C1 segment of cervical spinal cord (tissue), 14 donors: ENCODE results near the gene COPS3.
A peak's percentile ranks its signal among the peaks of the same experiment; 100 is the strongest.

Experiments used
- DNase-seq, 14 donors: peaks; one replicate each; lab custom pipeline; 2025; lab: John Stamatoyannopoulos, UW

Gene COPS3

DNA sequence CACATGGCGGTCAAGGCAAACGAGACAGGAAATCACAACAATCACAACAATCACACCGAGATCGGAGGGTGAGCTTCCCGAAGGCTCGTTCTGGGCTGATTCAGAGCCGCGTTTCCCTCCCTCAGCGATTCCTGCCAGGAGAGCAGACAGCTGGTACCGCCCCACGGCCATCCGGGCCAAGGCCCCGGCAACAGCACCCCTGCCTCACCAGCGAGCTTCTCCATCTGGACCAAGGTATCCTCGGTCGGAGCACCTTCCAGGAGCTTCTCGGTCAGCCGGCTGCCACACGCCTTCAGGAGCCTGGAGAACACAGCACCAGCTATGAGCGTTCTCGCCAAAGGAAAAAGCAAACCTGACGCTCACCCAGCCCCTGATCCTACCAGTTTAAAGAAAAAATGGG, 59.7 kb downstream of the COPS3 start:
- DNase-seq: peak in 1 of 14 donors; percentile 79

DNA sequence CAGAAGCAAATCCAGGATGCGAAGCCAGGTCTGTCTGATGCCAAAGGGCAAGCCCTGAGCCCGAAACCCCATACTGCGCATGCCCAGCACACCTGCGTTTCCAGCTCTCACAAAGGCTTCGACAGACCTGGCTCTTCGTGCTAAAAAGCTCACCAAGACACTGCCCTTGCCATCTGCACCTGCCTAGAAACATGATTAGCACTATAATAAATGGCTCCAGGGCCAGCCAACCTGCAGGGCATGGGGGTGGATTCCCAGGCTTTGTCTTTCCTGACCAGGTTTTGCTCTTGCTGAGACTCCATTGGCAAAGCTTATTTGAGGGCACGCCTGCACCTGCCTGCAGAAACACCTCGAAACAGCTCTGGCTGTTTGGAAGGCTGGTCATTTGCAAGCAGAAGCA, 60.5 kb downstream of the COPS3 start:
- peak in 1 of 14 donors; percentile 72 for DNase-seq

GRCh38 chr17:17217995-17218394, 63.1 kb downstream of the COPS3 start:
- no peak for DNase-seq

- peak in 1 of 14 donors; percentile 24 for DNase-seq
Measured at GRCh38 chr17:17216776-17217175, 64.3 kb downstream of the COPS3 start.

GRCh38 chr17:17216236-17216635, 64.8 kb downstream of the COPS3 start:
- DNase-seq: no peak

DNA sequence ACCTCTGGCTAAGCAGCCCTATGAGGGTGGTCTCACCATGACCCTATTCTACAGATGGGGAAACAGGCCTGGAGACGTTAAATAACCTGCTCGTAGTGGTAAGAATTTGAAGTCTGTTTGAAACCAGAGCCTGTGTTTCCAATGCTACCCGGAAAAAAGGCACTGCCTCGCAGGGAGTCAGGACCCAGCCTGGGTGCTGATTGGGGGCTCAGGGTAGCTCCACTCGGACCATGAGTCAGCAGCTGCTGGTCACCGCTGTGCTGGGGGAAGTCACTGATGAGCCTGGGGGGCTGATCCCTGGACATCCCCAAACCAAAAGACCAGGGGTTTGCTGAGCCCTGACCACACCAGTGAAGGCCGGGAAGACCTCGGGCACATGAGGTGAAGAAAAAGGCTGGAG, 65.5 kb downstream of the COPS3 start:
- DNase-seq: no peak

- no peak for DNase-seq
Measured at GRCh38 chr17:17214646-17215436, 66.2 kb downstream of the COPS3 start.

DNA sequence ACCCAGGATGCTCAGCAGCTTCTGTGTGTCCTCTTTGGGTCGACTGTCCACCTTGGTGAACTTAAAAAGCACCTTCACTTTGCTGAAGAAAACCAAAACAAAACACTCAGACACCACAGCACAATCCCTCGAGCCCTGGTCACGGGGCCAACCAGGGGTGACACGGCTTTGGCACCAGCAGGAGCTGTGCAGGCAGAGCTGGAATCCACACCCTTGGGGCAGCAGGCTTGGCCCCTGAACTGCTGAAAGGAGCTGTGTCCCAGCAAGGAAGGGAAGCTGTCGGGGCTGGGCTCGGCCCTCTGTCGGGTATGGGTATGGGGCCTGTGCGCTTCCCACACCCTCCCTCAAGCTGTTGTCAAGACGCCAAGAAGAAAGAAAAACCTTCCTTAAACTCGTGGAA, 67.3 kb downstream of the COPS3 start:
- DNase-seq: no peak

GRCh38 chr17:17207998-17208397, 73.0 kb downstream of the COPS3 start:
- no peak for DNase-seq

- no peak for DNase-seq
Measured at GRCh38 chr17:17206913-17207335, 74.1 kb downstream of the COPS3 start.

DNA sequence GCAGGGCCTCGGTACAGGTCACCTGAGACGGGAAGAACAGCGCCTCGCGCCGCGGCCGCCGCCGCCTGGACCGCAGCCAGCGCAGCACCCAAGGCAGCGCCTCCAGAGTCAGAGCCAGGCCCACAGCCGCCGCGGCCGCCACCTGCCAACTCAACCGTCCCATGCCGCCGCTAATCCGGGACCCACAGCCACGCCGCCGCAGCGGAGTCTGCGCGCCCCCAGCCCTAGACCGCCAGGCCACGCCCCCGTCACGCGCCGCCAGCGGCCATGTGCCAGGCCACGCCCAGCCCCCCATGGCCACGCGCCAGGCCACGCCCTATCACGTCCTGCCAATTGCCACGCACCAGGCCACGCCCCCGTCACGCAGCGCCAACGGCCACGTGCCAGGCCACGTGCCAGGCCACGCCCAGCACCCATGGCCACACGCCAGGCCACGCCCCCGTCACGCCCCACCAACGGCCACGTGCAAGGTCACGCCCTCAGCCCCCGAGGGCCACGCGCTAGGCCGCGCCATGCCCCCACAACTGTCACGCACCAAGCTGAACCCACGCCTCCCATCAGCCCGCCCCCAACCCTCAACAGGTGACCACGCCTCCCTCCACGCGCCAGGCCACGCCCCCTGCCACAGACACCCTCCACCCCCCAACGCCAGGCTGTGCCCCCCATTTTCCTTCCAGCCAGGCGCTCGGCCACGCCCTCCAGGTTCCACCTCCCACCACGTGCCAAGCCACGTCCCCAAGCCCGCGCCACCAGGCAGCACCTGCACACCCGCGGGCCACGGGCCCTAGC, 74.7 kb downstream of the COPS3 start, which contains the start of gene PLD6:
TSS of gene PLD6 (minus strand) at position 210 of the 789 bp plus-strand sequence. CDS start at position 163, 47 bp downstream.
- peak in 8 of 14 donors; percentile 25 to 67 (median 45) for DNase-seq

DNA sequence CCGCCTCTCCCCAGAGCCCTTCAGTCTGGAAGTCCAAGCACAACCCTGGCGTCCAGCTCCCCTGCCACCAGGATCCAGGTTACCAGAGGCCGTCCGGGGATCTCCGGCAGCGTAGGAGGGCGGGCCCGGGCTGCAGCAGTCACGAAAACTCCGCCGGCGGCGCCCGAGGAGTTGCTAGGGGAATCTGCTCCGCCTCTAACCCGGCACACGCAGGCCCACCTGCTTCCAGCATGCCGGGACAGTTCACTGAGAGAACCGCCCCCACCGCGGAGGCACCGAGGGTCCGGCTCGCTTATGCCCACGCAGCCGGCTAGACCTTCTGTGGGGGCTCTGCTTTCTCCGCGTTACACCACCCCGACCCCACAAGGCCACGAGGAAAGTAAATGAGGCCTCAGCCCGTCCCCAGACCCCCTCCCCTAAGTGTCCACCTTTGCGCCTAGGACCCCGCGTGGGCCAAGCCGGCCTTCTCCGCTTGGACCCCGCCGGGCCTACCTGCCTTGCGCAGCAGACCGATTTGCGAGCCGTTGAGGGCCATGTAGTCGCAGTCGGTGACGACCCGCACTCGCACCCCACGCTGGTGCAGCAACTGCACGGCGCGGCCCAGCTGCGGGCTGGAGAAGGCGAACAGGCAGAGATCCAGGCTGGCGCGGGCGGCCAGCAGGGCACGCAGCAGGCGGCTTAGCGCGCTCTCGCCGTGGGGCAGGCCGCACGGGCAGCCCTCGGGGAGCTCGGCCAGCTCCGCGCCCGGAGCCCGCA, 75.5 kb downstream of the COPS3 start:
- peak in 2 of 14 donors; percentile 11 to 19 for DNase-seq

DNA sequence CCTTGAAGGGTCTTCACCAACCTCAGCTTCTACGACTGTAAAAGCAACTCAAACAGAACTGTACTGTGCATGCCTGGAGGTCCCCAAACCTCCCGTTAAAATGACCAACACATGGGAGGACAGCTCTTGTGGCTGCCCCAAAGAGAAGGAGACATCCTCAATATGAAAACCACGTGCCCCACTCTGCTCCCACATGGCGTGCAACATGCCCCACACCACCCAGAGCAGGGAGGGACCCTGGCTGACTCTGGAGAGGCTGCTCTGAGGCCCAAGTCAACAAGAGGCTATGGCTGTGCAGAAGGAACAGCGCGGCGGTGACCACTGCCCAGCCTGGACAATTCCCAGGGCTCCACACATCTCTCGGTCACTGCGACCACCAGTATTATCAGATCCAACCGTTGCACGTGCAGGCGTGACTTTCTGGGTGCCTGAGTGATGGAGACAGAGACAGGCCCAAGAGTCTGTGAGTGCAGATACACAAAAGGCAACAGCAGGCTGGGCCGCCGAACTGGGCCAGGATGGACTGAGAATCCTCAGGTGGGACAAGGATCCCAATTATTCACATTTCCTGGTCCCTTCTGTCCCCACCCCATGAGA, 76.3 kb downstream of the COPS3 start:
- DNase-seq: no peak

- peak in 11 of 14 donors; percentile 11 to 66 (median 43) for DNase-seq
Measured at GRCh38 chr17:17204041-17204591, 76.9 kb downstream of the COPS3 start.

GRCh38 chr17:17203173-17203730, 77.8 kb downstream of the COPS3 start:
- DNase-seq: no peak

- no peak for DNase-seq
Measured at GRCh38 chr17:17201907-17202306, 79.1 kb downstream of the COPS3 start.

DNA sequence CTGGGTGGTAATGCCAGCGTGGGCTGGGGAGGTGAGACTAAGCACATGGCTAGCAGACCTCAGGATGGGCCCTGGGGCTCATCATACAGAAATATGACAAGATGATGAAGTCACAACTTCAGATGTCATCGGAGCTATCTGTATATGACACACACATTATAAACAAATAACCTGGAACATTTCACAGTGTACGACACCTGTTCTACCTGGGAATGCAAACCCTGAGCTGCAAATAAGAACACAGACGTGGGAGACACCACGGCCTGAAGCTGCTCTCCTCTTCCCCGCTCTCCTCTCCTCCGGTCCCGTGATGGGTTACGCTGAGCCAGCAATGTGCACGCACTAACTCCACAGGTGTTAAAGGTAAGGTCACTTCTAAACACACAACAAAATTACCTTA, 79.8 kb downstream of the COPS3 start:
- DNase-seq: no peak

DNA sequence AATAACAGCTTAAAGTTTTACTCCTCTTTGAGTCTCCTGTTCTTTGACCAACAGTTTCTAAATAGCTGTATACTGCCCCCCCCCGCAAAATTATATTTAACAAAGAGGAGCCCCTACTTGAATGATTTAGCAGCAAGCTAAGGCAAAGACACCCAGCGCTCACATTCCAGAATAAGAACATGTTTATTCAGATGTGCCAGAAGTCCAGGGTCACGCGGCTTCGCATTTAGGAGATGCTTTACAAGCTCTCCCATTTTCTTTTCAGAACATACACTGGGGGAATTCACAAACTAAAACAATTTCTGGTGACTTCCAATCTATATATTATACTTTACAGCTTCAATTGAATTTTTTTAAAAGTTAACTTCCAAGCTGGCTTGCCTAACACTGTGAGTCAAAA, 80.2 kb downstream of the COPS3 start:
- DNase-seq: no peak

DNA sequence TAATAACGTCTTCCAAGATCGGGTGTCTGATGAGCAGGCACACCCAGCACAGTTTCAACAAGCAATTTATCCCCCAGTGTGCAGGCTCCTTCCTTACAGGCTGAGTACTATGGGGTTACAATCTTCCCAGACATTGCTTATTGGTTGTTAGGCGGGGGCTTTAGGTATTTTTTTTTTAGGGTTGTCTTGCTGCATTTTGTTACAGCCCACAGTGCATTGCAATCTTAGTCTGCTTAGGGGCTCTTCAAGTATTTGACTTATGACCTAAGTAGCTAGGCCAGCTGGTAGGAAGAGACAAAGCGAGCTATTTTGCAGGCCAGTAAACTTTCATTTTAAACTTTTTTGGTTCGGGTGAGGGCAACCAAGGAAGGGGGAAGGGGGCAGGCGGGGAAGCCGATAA, 80.7 kb downstream of the COPS3 start:
- no peak for DNase-seq

GRCh38 chr17:17198281-17198680, 82.8 kb downstream of the COPS3 start:
- no peak for DNase-seq

- no peak for DNase-seq
Measured at GRCh38 chr17:17196776-17197175, 84.3 kb downstream of the COPS3 start.
